GM12878 (cell line): Measurements from ENCODE around the gene ARHGAP20. TPM values are rescaled to one million over a fixed set of nuclear protein-coding genes. Genes with fewer than 3 reads are reported as not detected.

Source experiments
- ATAC-seq: fragments of 200-7000 bp; cut with Tn5 transposase; 3 replicates; pipeline ENCODE4 v1.9.1; 2020; ENCODE audit warnings: mild to moderate bottlenecking, moderate library complexity
- BruUV-seq: library from RNA; stranded (reverse); fragments of 400-500 nt; replicated peaks from 2 replicates; lab custom pipeline; 2021; lab: Mats Ljungman, UMichigan
- CTCF ChIA-PET: fragments of 300-600 bp; sonication (Branson Sonifier 250); formaldehyde crosslinking; extraction: SDS; loops from one replicate; lab custom pipeline; 2021; ENCODE audit warnings: inconsistent platforms; lab: Yijun Ruan, JAX
- POLR2A ChIA-PET: fragments of 350-600 bp; formaldehyde crosslinking; extraction: SDS; loops from one replicate; lab custom pipeline; 2021; ENCODE audit warnings: inconsistent platforms; lab: Charles Lee
- RAD21 ChIA-PET: fragments of 300-600 bp; sonication (Branson Sonifier 250); formaldehyde crosslinking; loops from one replicate; lab custom pipeline; 2023; ENCODE audit warnings: antibody characterized with exemption; ENCODE audit not compliant: unreplicated experiment; lab: Charles Lee
- SMC1A ChIA-PET: fragments of 300-600 bp; sonication (Branson Sonifier 250); formaldehyde crosslinking; loops from one replicate; lab custom pipeline; 2023; ENCODE audit not compliant: unreplicated experiment, uncharacterized antibody; lab: Charles Lee
- DNase-seq: peaks from one replicate; pipeline ENCODE4 v3.0.0-alpha.2; 2011; ENCODE audit warnings: low read depth, low spot score
- FAIRE-seq: peaks from 3 replicates; lab custom pipeline; 2011; peaks lifted over from hg19 to GRCh38; lab: Jason Lieb, UNC
- H2AFZ ChIP-seq: 2 replicates; pipeline ENCODE4 v1.6.0; 2011; ENCODE audit warnings: low read depth, low read length, control low read depth; ENCODE audit not compliant: control insufficient read depth
- H3K27ac ChIP-seq: 2 replicates; pipeline ENCODE4 v1.5.1; 2011; ENCODE audit warnings: control low read depth; ENCODE audit not compliant: control insufficient read depth, insufficient read depth
- H3K27me3 ChIP-seq, 2 experiments: replicated peaks in 1 of 2; 2 replicates each; pipeline versions ENCODE4 v1.6.0 to v1.6.1; 2011; ENCODE audit warnings: low read length in 1 of 2; ENCODE audit not compliant: control insufficient read depth in 2 of 2, insufficient read depth in 2 of 2
- H3K36me3 ChIP-seq, 2 experiments: 2 replicates each; pipeline ENCODE4 v1.5.1; 2011; ENCODE audit warnings: low read length in 1 of 2; ENCODE audit not compliant: control insufficient read depth in 2 of 2, insufficient read depth in 2 of 2
- H3K4me1 ChIP-seq: 2 replicates; pipeline ENCODE4 v1.6.1; 2011; ENCODE audit warnings: mild to moderate bottlenecking, low read length, moderate library complexity, mixed read lengths; ENCODE audit not compliant: control insufficient read depth, insufficient read depth
- H3K4me2 ChIP-seq: 2 replicates; pipeline ENCODE4 v1.6.0; 2011; ENCODE audit warnings: control low read depth; ENCODE audit not compliant: control insufficient read depth, insufficient read depth
- H3K4me3 ChIP-seq: fragments of 200-600 bp; sonication (generic); 2 replicates; pipeline ENCODE4 v1.5.1; 2016
- H3K79me2 ChIP-seq: 2 replicates; pipeline ENCODE4 v1.6.0; 2011; ENCODE audit warnings: low read length; ENCODE audit not compliant: control insufficient read depth, insufficient read depth
- H3K9ac ChIP-seq: 2 replicates; pipeline ENCODE4 v1.8.0; 2011; ENCODE audit warnings: low read length, control low read depth, mixed read lengths; ENCODE audit not compliant: control insufficient read depth, insufficient read depth
- H3K9me3 ChIP-seq: replicated peaks from 3 replicates; pipeline ENCODE4 v1.5.1; 2011; ENCODE audit warnings: mild to moderate bottlenecking, low read length; ENCODE audit not compliant: control insufficient read depth, insufficient read depth
- H4K20me1 ChIP-seq: 2 replicates; pipeline ENCODE4 v1.6.0; 2011; ENCODE audit not compliant: control insufficient read depth, insufficient read depth
- E2F4 ChIP-seq: IDR thresholded peaks from 2 replicates; pipeline ENCODE4 v1.6.1; 2012; ENCODE audit warnings: low read depth, low read length, improper control_type of control experiment
- EED ChIP-seq: sonication (generic); IDR thresholded peaks from 2 replicates; pipeline ENCODE4 v1.6.1; 2016; ENCODE audit warnings: antibody characterized with exemption, low read depth
- FOXK2 ChIP-seq: fragments of 450-650 bp; IDR thresholded peaks from 2 replicates; pipeline ENCODE4 v1.6.1; 2017; ENCODE audit warnings: mild to moderate bottlenecking, moderate library complexity
- IRF3 ChIP-seq: fragments of 450-650 bp; IDR thresholded peaks from 2 replicates; pipeline ENCODE4 v1.6.1; 2014; ENCODE audit warnings: mild to moderate bottlenecking
- MTA3 ChIP-seq: IDR thresholded peaks from 2 replicates; pipeline ENCODE4 v1.6.1; 2012; ENCODE audit warnings: low read length, inconsistent platforms, borderline replicate concordance
- SIN3A ChIP-seq: IDR thresholded peaks from 2 replicates; pipeline ENCODE4 v1.6.1; 2012; ENCODE audit warnings: low read depth, low read length, improper control_type of control experiment
- SPI1 ChIP-seq: IDR thresholded peaks from 2 replicates; pipeline ENCODE4 v1.6.1; 2011; ENCODE audit warnings: low read depth, mild to moderate bottlenecking, low read length, moderate library complexity, borderline replicate concordance; ENCODE audit not compliant: insufficient read depth
- TBL1XR1 ChIP-seq: IDR thresholded peaks from 2 replicates; pipeline ENCODE4 v1.6.1; 2012; ENCODE audit warnings: low read depth, low read length, improper control_type of control experiment
- YBX1 ChIP-seq: fragments of 450-650 bp; IDR thresholded peaks from 2 replicates; pipeline ENCODE4 v1.6.1; 2016; ENCODE audit warnings: antibody characterized with exemption
- ZBTB11 ChIP-seq: fragments of 450-650 bp; formaldehyde crosslinking; IDR thresholded peaks from 2 replicates; pipeline ENCODE4 v1.5.0; 2022; ENCODE audit warnings: mild to moderate bottlenecking, missing genetic modification characterization
- whole genome bisulfite sequencing: methylation state at CpG from one replicate; pipeline ENCODE4 v1.1.6; 2016; ENCODE audit warnings: low lambda C conversion rate; ENCODE audit not compliant: insufficient replicate concordance, insufficient coverage; ENCODE audit errors: missing lambda C conversion rate; 5-methylcytosine and 5-hydroxymethylcytosine counted together
- in situ Hi-C: fragments of 300-500 bp; cut with MboI; formaldehyde crosslinking; loops from 9 replicates; pipeline ENCODE4 v1.14.3; 2018; ENCODE audit warnings: mixed read lengths
- intact Hi-C: fragments of 100-400 bp; cut with micrococcal nuclease; formaldehyde crosslinking; loops from one replicate; pipeline ENCODE4 v1.14.2; 2022; ENCODE audit not compliant: unreplicated experiment
- polyA plus RNA-seq, 11 experiments: library from polyadenylated mRNA; depleted of rRNA in 4 of 11; unstranded in 6 of 11; stranded (reverse) in 5 of 11; fragments of >200 nt; fragmentation: Nextera tagmentation in 4 of 11; fragmentation: Illumina TruSeq in 1 of 11; extraction: Ambion mirVana in 4 of 11; extraction: Trizol in 1 of 11; gene quantifications; 1 replicate in 1 of 11; 2 replicates in 10 of 11; pipeline versions ENCODE4 v1.2.1 to v1.2.3, GENCODE V29; 2011 to 2016; ENCODE audit warnings: inconsistent platforms in 2 of 11, missing spikeins in 2 of 11, low read depth in 1 of 11
- total RNA-seq, 4 experiments: library from RNA; depleted of rRNA in 3 of 4; stranded (reverse); fragments of >200 nt in 3 of 4; fragmentation: Illumina TruSeq in 1 of 4; extraction: Trizol in 1 of 4; gene quantifications; 2 replicates each; pipeline versions ENCODE4 v1.2.1 to v1.2.3, GENCODE V29; 2013 to 2021
- TF ChIP-seq, protein P1 (sequence below): fragments of 450-650 bp; IDR thresholded peaks from 2 replicates; pipeline ENCODE4 v1.6.1; 2018; ENCODE audit warnings: borderline replicate concordance, mild to moderate bottlenecking; ENCODE audit not compliant: partially characterized antibody
- TF ChIP-seq, protein P2 (sequence below): fragments of 450-650 bp; IDR thresholded peaks from 2 replicates; pipeline ENCODE4 v1.6.1; 2017; ENCODE audit warnings: mild to moderate bottlenecking

Gene ARHGAP20
- total and polyA plus RNA-seq, 10 of the 15 experiments (the other 5 are each of a cell fraction or from before 2014, with no cell fraction given) = 0.01 TPM; not detected in 9

DNA sequence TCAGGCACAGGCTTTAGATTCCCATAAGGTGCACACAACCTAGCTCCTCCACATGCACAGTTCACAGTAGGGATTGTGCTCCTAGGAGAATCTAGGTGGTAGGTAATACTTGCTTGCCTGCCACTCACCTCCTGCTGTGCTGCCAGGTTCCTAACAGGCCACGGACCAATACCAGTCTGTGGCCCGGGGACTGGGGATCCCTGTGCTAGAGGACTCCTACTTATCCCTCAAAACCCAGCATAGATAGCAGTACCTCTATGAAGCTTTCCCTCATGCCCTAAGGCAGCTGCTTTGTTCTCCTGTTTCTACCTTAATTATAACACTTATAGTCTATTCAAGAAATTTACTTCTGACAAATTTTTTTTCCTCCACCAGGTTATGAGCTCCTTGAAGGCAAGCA is 36.7 kb downstream of the ARHGAP20 start:
- FAIRE-seq (no peak), DNase-seq (no peak), ATAC-seq (no peak)
- ChIA-PET RAD21 (no interaction called here), CTCF (no interaction called here), POLR2A (no interaction called here), SMC1A (no interaction called here)
- TF ChIP-seq TBL1XR1 (no peak), IRF3 (no peak), FOXK2 (no peak), YBX1 (no peak), SIN3A (no peak), SPI1 (no peak), MTA3 (no peak), ZBTB11 (CRISPR knock-in tag) (no peak), EED (no peak), E2F4 (no peak)
- TF ChIP-seq, protein P1, sequence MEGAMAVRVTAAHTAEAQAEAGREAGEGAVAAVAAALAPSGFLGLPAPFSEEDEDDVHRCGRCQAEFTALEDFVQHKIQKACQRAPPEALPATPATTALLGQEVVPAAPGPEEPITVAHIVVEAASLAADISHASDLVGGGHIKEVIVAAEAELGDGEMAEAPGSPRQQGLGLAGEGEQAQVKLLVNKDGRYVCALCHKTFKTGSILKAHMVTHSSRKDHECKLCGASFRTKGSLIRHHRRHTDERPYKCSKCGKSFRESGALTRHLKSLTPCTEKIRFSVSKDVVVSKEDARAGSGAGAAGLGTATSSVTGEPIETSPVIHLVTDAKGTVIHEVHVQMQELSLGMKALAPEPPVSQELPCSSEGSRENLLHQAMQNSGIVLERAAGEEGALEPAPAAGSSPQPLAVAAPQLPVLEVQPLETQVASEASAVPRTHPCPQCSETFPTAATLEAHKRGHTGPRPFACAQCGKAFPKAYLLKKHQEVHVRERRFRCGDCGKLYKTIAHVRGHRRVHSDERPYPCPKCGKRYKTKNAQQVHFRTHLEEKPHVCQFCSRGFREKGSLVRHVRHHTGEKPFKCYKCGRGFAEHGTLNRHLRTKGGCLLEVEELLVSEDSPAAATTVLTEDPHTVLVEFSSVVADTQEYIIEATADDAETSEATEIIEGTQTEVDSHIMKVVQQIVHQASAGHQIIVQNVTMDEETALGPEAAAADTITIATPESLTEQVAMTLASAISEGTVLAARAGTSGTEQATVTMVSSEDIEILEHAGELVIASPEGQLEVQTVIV = no peak
- TF ChIP-seq, protein P2, sequence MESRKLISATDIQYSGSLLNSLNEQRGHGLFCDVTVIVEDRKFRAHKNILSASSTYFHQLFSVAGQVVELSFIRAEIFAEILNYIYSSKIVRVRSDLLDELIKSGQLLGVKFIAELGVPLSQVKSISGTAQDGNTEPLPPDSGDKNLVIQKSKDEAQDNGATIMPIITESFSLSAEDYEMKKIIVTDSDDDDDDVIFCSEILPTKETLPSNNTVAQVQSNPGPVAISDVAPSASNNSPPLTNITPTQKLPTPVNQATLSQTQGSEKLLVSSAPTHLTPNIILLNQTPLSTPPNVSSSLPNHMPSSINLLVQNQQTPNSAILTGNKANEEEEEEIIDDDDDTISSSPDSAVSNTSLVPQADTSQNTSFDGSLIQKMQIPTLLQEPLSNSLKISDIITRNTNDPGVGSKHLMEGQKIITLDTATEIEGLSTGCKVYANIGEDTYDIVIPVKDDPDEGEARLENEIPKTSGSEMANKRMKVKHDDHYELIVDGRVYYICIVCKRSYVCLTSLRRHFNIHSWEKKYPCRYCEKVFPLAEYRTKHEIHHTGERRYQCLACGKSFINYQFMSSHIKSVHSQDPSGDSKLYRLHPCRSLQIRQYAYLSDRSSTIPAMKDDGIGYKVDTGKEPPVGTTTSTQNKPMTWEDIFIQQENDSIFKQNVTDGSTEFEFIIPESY = no peak
- H4K20me1 ChIP-seq = no peaks in the 10 kb centered on the region
- no peak overlapping the region for H3K27ac ChIP-seq
- no TSS peak for BruUV-seq
- no peak overlapping the region for H3K9ac ChIP-seq
- WGBS = 23% methylated on average over 2 of the region's 2 CpGs
- H2AFZ ChIP-seq = no peak overlapping the region
- no peaks in the 10 kb centered on the region for H3K9me3 ChIP-seq
- intact Hi-C loops (no loop called here), in situ Hi-C loops (no loop called here)
- no peak overlapping the region for H3K4me2 ChIP-seq
- H3K79me2 ChIP-seq = no peaks in the 10 kb centered on the region
- H3K4me1 ChIP-seq = no peaks in the 10 kb centered on the region
- no peaks in the 10 kb centered on the region for H3K27me3 ChIP-seq
- H3K4me3 ChIP-seq = no peak overlapping the region
- H3K36me3 ChIP-seq = no peaks in the 10 kb centered on the region
